ENCODE measurements around the gene NRP1. TPM values are rescaled to one million over a fixed set of nuclear protein-coding genes. Genes with fewer than 3 reads are reported as not detected.

The NRP1 gene
- total RNA-seq, 1 donor, result 173 TPM

- no peak for TF ChIP-seq CTCF (IDR thresholded peaks at IDR 0.05; ENCODE audit: extremely low read depth, low read depth, low read length)
- Histone ChIP-seq H3K4me3 (ENCODE audit: insufficient read depth, low read length) (no peak overlapping the region), H2AFZ (ENCODE audit: low read length) (no peak overlapping the region)
These were observed 31.5 kb upstream of the NRP1 start for GRCh38 chr10:33365871-33366411.

GRCh38 chr10:33365301-33365700 lies 30.8 kb upstream of the NRP1 start:
- H3K4me2 ChIP-seq (ENCODE audit: insufficient read depth, low read length), result peak overlapping the region; percentile 47
- peak overlapping the region; percentile 79 for H3K27ac ChIP-seq (ENCODE audit: low read depth, low read length)
- peak overlapping the region; percentile 0 for H3K4me3 ChIP-seq (ENCODE audit: insufficient read depth, low read length)
- H3K27me3 ChIP-seq (ENCODE audit: insufficient read depth, low read length), result no peaks in the 10 kb centered on the region
- H3K36me3 ChIP-seq (ENCODE audit: insufficient read depth, low read length), result no peaks in the 10 kb centered on the region
- DNase-seq (ENCODE audit: insufficient read length, low spot score, missing footprints), result no peak
- H2AFZ ChIP-seq (ENCODE audit: low read length), result peak overlapping the region; percentile 30
- TF ChIP-seq CTCF (IDR thresholded peaks at IDR 0.05; ENCODE audit: extremely low read depth, low read depth, low read length), result no peak
- no peaks in the 10 kb centered on the region for H4K20me1 ChIP-seq (ENCODE audit: insufficient read depth, low read length)
- H3K4me1 ChIP-seq (ENCODE audit: insufficient read depth, low read length), result peaks cover 18% of the 10 kb centered on the region
- no peaks in the 10 kb centered on the region for H3K79me2 ChIP-seq (ENCODE audit: insufficient read depth, low read length)
- peaks cover 11% of the 10 kb centered on the region for H3K9me3 ChIP-seq (ENCODE audit: low read depth, low read length)

More at GRCh38 chr10:33365871-33366411, 31.5 kb upstream of the NRP1 start:
- Histone ChIP-seq H3K27me3 (ENCODE audit: insufficient read depth, low read length) (no peaks in the 10 kb centered on the region), H3K4me2 (ENCODE audit: insufficient read depth, low read length) (peak overlapping the region; percentile 47), H3K4me1 (ENCODE audit: insufficient read depth, low read length) (peaks cover 21% of the 10 kb centered on the region), H3K79me2 (ENCODE audit: insufficient read depth, low read length) (no peaks in the 10 kb centered on the region), H3K27ac (ENCODE audit: low read depth, low read length) (peak overlapping the region; percentile 79), H3K9me3 (ENCODE audit: low read depth, low read length) (peaks cover 11% of the 10 kb centered on the region), H3K36me3 (ENCODE audit: insufficient read depth, low read length) (no peaks in the 10 kb centered on the region), H4K20me1 (ENCODE audit: insufficient read depth, low read length) (no peaks in the 10 kb centered on the region)
- DNase-seq (ENCODE audit: insufficient read length, low spot score, missing footprints), result peak; percentile 80

DNA sequence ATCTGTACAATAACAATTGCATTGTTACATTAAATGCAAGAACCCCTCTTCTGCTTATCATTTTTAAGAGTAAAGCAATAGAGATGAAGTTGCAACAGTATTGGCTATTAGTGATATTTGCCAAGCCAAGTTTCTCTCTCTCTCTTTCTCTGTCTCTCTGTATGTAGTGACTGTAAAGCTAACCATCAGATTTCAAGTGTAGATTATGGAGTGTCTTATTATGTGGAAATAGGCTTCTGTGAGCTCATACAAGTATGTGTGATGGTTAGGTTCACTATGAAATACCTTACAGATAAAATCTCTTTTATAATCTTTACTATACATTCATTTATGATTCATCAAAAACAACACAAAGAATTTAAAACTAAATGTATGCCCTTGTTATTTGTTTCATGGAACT lies 28.6 kb upstream of the NRP1 start:
- no peak for DNase-seq (ENCODE audit: insufficient read length, low spot score, missing footprints)
- Histone ChIP-seq H3K27me3 (ENCODE audit: insufficient read depth, low read length) (no peaks in the 10 kb centered on the region), H4K20me1 (ENCODE audit: insufficient read depth, low read length) (no peaks in the 10 kb centered on the region), H3K9me3 (ENCODE audit: low read depth, low read length) (peaks cover 11% of the 10 kb centered on the region), H3K4me3 (ENCODE audit: insufficient read depth, low read length) (no peak overlapping the region), H3K79me2 (ENCODE audit: insufficient read depth, low read length) (no peaks in the 10 kb centered on the region), H3K4me2 (ENCODE audit: insufficient read depth, low read length) (no peak overlapping the region), H3K4me1 (ENCODE audit: insufficient read depth, low read length) (peaks cover 17% of the 10 kb centered on the region), H3K36me3 (ENCODE audit: insufficient read depth, low read length) (no peaks in the 10 kb centered on the region), H2AFZ (ENCODE audit: low read length) (peak overlapping the region; percentile 10), H3K27ac (ENCODE audit: low read depth, low read length) (no peak overlapping the region)
- no peak for TF ChIP-seq CTCF (IDR thresholded peaks at IDR 0.05; ENCODE audit: extremely low read depth, low read depth, low read length)

- H4K20me1 ChIP-seq (ENCODE audit: insufficient read depth, low read length), result no peaks in the 10 kb centered on the region
- H3K36me3 ChIP-seq (ENCODE audit: insufficient read depth, low read length), result no peaks in the 10 kb centered on the region
- no peaks in the 10 kb centered on the region for H3K9me3 ChIP-seq (ENCODE audit: low read depth, low read length)
- no peaks in the 10 kb centered on the region for H3K27me3 ChIP-seq (ENCODE audit: insufficient read depth, low read length)
- no peak overlapping the region for H3K4me3 ChIP-seq (ENCODE audit: insufficient read depth, low read length)
- no peak for DNase-seq (ENCODE audit: insufficient read length, low spot score, missing footprints)
- H2AFZ ChIP-seq (ENCODE audit: low read length), result no peak overlapping the region
- no peak overlapping the region for H3K27ac ChIP-seq (ENCODE audit: low read depth, low read length)
- no peak overlapping the region for H3K4me2 ChIP-seq (ENCODE audit: insufficient read depth, low read length)
- H3K4me1 ChIP-seq (ENCODE audit: insufficient read depth, low read length), result no peaks in the 10 kb centered on the region
- no peak for TF ChIP-seq CTCF (IDR thresholded peaks at IDR 0.05; ENCODE audit: extremely low read depth, low read depth, low read length)
- H3K79me2 ChIP-seq (ENCODE audit: insufficient read depth, low read length), result no peaks in the 10 kb centered on the region
These were observed 23.5 kb upstream of the NRP1 start for GRCh38 chr10:33358016-33358415.
